NCI-H446 (cell line): ENCODE results near the gene AKR1C2.
A peak's percentile ranks its signal among the peaks of the same experiment; 100 is the strongest.
"Not testable (repeated sequence)": the region's sequence is repeated elsewhere in the genome, so short reads cannot be mapped to it uniquely, and the experiment has no call there.

Experiments used
- DNase-seq, 2 experiments: peaks; one replicate each; lab custom pipeline; 2025; lab: John Stamatoyannopoulos, UW

Gene AKR1C2

GRCh38 chr10:4988000-4988641, 15.5 kb downstream of the AKR1C2 start:
- DNase-seq, result not testable (repeated sequence)

GRCh38 chr10:4984971-4985594, 18.6 kb downstream of the AKR1C2 start:
- DNase-seq, result no peak

GRCh38 chr10:4984223-4984622, 19.4 kb downstream of the AKR1C2 start:
- DNase-seq, result no peak

GRCh38 chr10:4983615-4984216, 19.9 kb downstream of the AKR1C2 start:
- DNase-seq, result no peak

- DNase-seq, result no peak
Observed at GRCh38 chr10:4982764-4983226, 20.9 kb downstream of the AKR1C2 start.

GRCh38 chr10:4981722-4982471, 21.8 kb downstream of the AKR1C2 start:
- peak in 1 of 2 experiments; percentile 5 for DNase-seq

- no peak for DNase-seq
Observed at GRCh38 chr10:4980793-4981192, 22.9 kb downstream of the AKR1C2 start.

- DNase-seq, result no peak
Observed at GRCh38 chr10:4978870-4979269, 24.8 kb downstream of the AKR1C2 start.

- DNase-seq, result no peak
Observed at GRCh38 chr10:4977025-4977424, 26.6 kb downstream of the AKR1C2 start.

GRCh38 chr10:4974400-4974799, 29.3 kb downstream of the AKR1C2 start:
- DNase-seq, result not testable (repeated sequence)

GRCh38 chr10:4973294-4973693, 30.4 kb downstream of the AKR1C2 start:
- not testable (repeated sequence) for DNase-seq

- not testable (repeated sequence) for DNase-seq
Observed at GRCh38 chr10:4972369-4973142, 31.1 kb downstream of the AKR1C2 start.

GRCh38 chr10:4970362-4970761, 33.3 kb downstream of the AKR1C2 start:
- not testable (repeated sequence) for DNase-seq

GRCh38 chr10:4969289-4969688, 34.4 kb downstream of the AKR1C2 start:
- DNase-seq, result not testable (repeated sequence)

- not testable (repeated sequence) for DNase-seq
Observed at GRCh38 chr10:4967189-4967588, 36.5 kb downstream of the AKR1C2 start.

- not testable (repeated sequence) for DNase-seq
Observed at GRCh38 chr10:4965763-4966162, 37.9 kb downstream of the AKR1C2 start.

GRCh38 chr10:4963815-4964154, 39.9 kb downstream of the AKR1C2 start:
- DNase-seq, result not testable (repeated sequence)

- DNase-seq, result not testable (repeated sequence)
Observed at GRCh38 chr10:4962876-4963814, 40.5 kb downstream of the AKR1C2 start, which contains the start of gene AKR1C1. Gene AKR1C1, plus strand, starts transcription at chr10:4963415. Its CDS starts 30 bp downstream, at chr10:4963445.

- not testable (repeated sequence) for DNase-seq
Observed at GRCh38 chr10:4962308-4962707, 41.3 kb downstream of the AKR1C2 start.

- DNase-seq, result not testable (repeated sequence)
Observed at GRCh38 chr10:4961558-4961957, 42.1 kb downstream of the AKR1C2 start.
